HS-5 (cell line): ENCODE data around the gene PAXX.

Experiments used
- DNase-seq: peaks from one replicate; pipeline ENCODE4 v3.0.0-alpha.2; 2012; ENCODE audit warnings: low read depth

PAXX gene

DNA sequence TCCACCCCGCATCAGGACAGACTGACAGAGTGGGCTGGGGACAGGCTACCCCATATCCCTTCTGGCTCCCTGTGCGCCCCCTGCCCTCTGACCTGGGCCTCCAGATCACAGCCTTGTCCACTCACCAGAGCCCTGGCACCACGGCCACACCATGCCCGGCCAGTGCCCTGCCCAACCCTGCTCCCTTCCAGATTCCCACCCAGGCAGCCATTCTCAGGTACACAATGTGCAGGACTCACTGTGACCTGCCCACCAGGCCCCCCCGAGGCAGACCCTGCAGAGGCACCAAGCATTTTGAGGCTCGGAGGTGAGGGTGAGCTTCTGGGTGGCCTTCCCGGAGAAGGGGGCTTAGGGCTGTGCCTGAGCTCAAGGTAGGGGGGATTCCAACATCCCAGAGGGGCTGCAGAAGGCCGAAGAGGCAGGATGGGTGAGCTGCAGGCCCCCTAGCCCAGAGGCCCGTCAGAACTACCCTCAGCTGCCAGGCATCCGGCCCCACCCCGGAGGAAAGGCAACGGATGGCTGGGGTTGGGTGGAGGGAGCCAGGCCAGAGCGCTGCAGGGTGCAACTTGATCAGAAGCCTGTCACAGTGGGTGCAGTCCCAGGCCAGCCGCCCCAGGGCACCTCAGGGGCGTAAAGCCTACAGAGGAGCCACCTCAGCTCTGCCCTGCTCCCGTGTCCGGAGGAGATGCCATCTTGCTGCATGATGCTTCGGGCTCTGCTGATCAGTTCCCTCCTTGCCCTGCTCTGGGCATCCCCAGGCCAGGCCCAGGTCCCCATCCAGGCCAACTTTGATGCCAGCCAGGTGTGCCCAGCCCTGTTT lies 9.8 kb upstream of the PAXX start, which contains the start of gene LCNL1:
Gene LCNL1, plus strand, starts transcription at position 762 of the 820 bp plus-strand sequence. CDS start 594 bp downstream, outside the sequence.
- no peak for DNase-seq

DNA sequence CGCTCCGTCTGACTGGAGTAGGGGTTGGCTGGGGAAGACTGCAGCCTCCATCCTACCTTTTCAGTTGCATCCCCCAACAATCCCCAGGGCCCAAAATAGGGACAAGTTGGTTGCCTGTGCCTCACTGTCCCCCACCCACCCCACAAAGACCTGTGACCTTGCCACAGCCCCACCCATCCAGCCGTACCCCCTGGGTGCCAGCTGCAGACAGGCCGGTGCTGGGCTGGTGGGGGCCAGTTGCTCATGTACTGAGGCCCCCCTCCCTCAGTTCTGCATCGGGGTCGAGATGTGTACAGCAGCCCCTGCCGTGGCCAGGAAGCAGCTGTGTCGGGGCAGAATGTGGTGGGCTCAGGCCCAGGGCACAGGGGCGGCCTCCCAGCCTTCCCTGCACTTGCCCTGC lies 9.1 kb upstream of the PAXX start:
- no peak for DNase-seq

DNA sequence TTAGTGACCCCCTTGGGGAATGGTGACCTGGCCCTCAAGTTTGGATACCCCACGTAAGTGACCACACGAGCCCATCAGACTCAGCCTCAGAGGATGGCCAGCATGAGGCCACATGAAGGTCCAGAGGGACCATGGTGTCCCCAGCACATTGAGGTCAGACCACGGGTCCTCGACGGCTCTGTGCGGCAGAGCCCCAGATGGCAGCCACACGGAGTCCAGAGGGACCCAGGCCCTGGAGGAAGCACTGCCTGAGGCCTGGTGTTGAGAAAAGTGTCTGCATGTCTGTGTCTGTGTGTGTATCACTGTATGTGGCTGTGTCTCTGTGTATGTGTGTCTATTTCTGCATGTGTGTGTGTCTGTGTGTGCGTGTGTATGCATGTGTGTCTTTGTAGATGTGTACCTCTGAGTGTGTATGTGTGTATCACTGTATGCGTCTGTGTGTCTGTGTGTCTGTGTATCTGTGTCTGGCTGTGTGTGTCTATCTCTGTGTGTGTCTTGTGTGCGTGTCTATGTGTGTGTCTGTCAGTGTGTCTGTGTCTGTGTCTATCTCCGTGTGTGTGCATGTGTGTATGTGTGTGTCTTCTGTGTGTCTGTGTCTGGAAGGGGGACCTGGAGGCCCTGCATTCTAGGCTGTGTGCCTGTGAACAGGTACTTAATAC lies 8.4 kb upstream of the PAXX start:
- DNase-seq: no peak

DNA sequence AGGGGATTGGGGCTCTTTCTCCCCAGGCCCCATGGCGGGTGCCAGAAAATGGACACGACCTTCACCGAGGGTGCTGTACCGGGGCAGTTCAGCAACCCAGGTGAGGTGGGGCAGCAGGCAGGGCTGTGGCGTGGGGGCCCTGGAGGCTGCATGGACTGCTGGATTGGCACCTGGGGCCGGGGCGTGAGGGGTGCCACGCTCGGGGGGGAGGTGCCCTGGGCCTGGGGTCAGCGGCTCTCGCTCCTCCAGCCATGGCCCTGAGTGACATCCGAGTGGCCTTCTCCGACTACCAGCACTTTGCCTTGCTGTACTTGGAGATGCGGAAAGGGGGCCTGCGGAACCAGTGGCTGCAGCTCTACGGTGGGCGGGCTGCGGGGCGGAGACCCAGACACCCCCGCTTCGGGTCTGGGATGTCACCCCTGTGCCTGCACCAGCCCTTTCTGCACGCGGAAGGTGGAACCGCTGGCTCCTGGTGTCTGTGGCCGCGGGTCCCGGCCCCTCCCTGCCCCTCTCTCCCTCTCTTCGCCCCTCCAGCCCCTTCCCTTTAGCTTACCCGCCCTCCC lies 7.7 kb upstream of the PAXX start:
- DNase-seq: no peak

DNA sequence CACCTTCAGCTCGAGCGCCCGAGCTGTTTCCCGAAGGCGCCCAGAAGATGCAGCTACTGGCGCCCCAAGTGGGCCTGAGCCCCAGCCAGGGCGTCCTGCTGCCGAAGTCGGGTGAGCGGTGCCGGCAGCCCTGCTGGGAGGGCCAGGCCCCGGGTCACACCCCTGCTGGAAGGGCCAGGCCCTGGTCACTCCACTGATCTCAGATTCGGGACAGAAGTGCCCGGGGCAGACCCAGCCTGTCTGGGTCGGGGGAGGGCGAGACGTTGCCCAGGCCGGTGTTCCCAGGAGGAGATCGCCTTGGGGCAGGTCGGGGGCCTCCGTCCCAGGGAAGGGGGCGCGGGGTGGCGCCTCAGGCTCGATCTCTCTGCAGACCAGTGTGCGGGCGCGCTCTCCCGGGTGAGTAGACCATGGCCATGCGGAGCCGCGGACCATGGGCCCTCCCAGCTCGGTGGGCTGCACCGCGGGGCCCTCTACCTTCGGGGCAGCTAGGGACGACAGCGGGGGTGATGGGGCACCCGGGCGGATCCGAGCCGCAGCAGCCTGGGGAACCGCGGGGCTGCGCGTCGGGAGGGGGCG lies 7.1 kb upstream of the PAXX start:
- no peak for DNase-seq

DNA sequence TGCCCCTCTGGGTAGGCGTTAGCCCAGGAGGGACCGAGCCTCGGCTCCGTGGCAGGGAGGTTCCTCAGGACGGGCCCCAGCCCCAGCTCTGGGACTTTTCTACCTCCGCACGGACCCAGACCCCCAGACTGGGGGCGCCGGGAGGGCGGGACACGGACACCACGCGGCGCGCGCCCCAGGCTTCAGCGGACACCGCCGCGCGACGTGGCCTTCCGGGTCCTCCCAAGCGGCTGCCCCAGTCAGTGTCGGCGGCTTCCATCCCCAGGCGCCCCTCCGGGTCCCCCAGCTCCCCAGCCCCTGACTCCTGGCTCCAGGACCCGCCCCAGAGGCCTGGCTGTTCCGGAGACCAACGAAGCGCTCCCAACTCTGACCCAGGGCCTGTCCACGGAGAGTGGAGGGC lies 6.4 kb upstream of the PAXX start:
- DNase-seq: no peak

DNA sequence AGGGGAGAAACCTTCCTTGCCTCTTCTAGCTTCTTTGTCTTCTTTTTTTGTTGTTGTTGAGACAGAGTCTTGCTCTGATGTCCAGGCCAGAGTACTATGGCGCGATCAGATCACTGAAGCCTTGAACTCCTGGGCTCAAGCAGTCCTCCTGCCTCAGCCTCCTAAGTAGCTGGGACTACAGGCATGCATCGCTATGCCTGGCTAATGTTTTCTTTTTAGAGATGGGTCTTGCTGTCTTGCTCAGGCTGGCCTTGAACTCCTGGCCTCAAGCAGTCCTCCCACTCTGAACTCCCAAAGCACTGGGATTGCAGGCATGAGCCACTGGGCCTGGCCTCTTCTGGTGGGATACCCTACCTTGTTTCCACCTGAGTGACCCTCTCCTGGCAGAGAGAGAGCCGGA lies 3.4 kb upstream of the PAXX start:
- no peak for DNase-seq

DNA sequence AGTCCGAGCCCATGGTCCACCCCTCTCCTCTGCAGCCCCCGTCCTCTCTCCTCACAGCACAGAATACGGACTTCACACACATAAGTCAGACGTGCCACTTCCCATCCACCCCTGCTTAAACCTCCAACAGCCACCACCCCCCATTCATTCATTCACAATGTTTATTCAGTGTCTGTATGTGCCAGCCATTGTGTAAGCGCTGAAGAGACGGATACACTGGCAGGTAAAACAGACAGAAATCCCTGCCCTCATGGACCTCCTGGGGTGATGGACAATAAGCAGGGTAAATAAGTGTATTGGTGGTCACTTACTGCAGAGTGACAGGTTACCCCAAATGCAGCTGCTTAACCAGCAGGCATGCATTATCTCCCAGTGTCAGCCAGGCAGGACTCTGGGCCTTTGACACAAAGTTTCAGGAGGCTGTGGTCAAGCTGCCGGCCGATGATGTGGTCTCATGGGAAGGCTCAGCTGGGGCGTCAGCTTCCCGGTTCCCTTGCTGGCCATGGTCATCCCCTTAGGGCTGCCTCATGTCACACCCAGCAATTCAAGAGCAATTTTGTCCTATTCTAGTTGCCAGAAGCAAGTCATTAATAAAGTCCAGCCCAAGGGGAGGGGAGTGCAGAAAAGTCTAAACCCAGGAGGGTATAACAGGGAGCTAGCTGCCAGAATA lies 1.8 kb upstream of the PAXX start:
- DNase-seq: no peak

DNA sequence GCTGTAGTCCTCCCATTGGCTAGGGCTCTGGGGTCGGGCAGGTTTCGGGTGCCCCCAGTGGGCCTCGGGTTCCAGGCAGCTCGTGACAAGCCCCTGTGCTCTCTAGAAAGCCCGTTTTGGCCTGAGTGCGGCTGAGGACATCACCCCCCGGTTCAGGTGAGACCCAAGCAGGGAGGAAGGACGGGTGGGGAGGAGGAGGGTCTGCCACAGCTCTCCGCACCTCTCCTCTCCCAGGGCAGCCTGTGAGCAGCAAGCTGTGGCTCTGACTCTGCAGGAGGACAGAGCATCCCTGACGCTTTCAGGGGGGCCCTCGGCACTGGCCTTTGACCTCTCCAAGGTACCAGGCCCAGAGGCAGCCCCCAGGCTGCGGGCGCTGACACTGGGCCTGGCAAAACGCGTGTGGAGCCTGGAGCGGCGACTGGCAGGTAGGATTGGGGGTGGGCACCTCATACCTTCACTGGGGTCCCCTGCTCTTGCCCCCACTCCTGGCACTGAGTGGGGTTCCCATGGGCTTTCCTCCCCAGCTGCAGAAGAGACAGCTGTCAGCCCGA lies 672 bp downstream of the PAXX start:
- no peak for DNase-seq

DNA sequence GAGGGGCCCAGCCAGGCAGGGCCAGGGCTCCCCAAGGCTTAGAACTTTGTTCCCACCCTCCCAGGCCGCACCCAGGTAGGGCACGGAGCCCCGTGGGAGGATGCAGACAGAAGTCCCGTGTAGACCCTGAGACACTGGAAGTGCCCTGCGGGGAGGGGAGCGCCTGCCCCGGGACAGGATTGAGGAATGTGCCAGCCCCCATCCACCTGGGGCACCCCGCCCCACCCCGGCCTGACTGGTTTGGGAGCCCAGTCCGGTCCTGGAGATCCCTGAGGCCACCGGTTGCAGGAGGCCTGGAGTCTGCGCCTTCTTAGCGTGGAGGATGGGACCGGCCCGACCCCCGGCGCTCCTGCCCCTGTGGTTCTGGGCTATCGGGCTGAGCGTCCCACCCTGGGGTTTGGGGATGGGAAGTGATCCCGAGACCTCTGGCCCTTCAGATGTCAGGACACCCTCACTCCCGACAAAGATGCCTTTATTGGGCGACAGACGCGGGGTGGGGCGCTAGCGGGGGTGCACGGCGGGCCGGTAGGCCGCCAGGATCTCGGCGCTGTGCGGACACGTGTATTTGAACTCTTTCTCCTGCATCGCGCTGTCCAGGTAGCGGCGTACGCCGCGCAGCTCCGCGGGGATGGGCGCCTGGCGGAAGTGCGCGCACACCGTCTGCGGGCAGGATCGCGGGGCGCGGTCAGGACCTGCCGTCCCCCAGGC lies 2.1 kb downstream of the PAXX start:
- DNase-seq: no peak

DNA sequence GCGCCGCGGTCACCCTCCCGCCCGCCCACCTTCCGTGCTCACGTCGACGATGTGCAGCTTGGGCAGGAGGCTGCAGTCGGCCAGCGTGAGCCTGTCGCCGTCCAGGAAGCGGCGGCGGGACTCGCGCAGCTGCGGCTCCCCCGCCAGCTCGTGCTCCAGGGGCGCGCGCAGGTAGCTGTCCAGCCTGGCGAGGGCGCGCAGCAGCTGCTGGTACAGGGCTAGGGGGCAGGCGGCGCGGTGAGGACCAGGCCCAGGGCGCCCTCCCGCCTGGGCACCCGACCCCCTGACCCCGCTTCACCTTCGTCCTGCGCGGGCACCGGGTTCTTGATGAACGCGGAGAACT lies 2.6 kb downstream of the PAXX start:
- no peak for DNase-seq

DNA sequence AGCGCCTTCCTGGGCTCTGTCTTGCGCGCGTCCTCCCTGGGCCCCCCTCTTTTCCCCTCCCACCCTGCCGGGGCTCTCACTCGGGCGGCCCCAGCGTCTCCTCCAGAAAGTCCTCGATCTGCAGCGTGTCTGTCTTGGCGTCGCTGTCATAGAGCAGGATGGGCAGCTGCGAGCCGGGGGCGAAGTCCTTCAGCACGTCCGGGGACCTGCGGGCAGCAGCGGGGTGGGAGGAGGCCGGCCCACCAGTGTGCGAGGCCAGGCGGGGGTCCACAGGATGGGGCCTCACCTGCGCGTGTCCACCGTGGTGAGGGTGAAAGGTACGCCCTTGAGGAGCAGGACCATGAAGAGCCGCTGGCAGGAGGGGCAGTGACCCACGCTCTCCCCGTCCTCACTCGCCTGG lies 3.1 kb downstream of the PAXX start:
- DNase-seq: no peak

DNA sequence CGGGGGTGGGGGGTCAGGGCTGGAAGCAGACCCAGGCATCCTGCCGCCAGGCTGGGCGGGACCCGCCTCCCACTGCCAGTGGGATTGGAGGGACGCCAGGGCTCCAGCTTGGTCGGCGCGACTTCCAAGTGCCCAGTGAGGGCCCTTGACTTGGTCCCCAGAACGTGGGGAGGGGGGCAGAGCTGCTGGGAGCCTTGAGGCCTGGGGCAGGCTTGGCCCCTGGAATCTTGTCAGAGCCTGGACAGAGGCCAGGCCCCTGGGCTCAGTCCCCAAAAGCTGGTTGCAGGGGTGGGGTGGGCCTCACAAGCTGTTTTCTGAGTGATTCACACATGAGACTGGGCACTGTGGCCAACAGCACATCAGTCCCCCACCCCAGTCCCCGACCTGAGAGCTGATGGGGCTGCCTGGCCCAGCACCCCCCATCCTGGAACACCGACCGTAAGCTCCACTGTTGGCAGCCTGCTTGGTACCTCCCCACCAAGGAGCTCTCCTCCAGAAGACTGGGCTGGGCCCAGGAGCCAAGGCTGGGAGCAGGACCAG lies 3.6 kb downstream of the PAXX start:
- no peak for DNase-seq

DNA sequence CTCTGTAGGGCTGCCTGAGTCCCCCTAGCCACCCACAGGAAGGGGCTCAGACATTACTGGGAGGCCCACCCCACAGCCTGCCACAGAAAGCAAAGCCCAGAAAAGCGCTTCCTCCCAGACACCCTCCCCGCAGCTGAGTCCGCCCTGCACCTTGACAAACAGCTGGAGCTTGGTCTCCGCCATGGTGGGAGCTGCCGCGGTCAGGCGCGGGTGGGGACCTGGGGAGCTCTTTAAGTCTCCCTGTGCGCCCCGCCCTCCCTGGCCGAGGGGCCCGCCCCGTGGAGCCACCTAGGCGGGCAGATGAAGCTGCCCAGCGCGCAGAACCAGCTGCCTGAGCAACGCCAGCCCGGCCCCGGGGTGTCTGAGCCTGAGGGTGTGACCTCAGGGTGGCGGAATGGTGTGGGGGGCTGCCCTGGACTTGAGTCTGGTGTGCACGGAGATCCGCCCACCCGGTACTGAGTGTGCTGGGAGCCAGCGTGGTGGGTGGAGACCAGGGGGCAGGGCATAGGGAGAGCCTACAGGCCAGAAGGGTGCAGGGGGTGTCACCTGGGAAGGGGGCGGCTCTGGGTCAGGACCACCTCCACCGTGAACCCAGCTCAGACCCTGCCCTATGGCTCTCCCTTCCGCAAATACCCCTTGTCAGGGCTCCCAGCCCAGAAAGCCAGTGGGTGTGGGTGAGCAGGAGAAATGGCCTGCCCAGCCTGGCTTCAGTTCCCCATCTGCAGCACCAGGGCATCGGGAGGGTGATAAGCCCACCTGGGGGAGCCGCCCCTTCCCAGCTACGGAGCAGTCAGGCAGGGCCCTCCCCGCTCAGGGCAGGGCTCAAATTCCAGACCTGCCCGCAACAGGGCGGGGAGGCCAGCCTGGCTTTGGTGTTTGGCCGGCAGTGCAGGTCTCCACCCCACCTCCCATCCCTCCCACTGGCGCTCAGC lies 4.4 kb downstream of the PAXX start, which contains the start of gene CLIC3:
Gene CLIC3, minus strand, starts transcription at position 208 of the 932 bp plus-strand sequence. Its CDS starts 25 bp downstream, at position 183.
- DNase-seq: no peak

DNA sequence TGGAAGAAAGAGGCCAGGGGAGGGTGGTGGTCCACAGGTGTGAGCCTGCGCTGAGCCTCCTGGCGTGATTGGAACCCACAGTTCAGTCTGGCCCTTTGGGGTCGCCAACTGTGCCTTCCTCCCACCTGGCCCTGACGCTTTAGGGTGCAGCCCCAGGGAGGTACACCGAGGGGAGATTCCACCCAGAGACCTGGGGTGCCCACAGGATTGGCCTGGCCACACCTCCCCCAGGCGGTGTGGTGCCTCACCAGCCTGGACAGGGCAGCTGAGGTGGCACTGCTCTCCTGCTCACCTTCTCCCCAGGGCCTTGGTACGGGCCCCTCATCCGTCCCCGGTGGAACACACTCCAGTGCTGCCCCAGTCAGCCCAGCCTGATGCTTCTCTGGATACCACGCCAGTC lies 5.1 kb downstream of the PAXX start:
- no peak for DNase-seq

DNA sequence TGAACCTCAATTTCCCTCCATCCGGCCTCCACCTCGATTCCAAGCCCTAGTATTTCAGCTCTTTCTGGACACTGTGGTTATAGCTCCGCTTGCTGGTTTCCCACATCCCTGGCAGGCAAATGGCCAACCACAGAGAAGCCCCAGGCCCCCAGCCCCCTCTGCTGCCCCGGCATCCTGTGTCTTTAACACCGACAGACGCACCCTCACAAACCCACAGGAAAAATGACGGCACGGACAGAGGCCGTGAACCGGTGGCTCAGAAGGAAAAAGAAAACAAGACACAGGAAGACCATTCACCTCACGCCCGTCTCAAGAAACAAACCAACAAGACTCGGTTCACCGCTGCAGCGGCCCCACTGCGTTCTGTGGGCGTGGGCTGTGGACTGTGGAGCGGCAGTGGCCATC lies 5.6 kb downstream of the PAXX start:
- no peak for DNase-seq

DNA sequence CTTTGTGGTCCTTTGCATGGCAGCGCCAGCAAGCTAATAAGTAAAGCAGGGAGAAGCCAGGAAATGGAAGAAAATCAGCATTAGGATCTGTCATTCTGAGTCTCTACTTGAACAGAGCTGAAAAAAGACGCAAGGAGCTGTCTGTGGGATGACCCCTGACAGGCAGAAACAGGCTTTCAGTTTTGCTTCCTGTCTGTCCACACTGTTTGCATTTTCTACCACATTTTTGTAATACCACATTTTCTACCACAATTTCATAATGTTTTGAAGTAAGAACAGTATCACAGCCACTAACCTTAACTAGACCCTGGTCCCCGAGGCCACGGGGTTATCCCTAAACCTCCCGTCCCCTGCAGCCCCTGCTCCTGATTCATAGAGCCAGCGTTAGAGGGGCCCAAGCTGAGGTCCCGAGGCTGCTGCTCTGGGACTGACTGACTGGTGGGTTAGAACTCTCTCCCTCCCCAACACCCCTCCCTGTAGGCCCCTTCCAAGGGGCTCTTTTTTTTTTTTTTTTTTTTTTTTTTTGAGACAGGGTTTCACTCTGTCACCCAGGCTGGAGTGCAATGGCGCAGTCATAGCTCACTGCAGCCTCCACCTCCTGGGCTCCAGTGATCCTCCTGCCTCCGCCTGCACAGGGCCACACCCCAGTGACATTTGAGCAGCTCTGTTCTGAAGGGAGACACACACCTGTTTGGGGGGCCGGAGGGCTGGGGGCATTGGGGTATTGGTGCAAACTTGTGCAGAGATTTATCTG lies 8.1 kb downstream of the PAXX start:
- DNase-seq: peak; percentile 25

DNA sequence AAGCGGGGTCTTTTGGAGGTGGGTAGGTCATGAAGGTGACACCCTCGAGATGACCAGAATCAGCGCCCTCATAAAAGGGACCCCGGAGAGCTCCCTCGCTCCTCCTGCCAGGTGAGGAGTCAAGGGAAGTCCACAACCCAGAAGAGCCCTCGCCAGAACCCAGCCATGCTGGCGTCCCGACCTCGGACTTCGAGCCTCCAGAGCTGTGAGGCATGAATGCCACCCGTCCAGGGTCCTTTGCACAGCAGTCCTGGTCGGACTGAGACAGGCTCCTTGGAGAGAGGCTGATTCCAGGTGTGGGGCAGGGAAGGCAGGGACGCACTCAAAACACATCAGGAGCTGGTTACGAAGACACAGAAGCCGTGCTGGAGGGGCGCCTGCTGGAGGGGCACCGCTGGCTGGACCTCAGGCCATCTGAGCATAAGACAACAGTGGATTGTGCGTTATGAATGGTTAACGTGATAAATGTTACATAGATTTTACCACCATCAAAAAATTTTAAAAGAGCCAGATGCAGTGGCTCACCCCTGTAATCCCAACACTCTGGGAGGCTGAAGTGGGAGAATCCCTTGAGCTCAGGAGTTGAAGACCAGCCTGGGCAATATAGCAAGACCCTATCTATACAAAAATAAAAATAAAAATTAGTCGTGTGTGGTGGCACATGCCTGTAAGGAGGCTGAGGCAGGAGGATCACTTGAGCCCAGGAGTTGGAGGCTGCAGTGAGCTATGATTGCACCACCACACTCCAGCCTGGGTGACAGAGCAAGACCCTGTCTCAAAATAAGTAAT lies 9.8 kb downstream of the PAXX start:
- no peak for DNase-seq
